Ishikawa (cell line): ENCODE results near the gene IQSEC3.

ENCODE experiments used
- CEBPB ChIP-seq: IDR thresholded peaks from 2 replicates; pipeline ENCODE4 v1.6.1; 2012
- CREB1 ChIP-seq: IDR thresholded peaks from 2 replicates; pipeline ENCODE4 v1.6.1; 2012; ENCODE audit warnings: low read depth
- EGR1 ChIP-seq: IDR thresholded peaks from 2 replicates; pipeline ENCODE4 v1.6.1; 2012
- EP300 ChIP-seq: IDR thresholded peaks from 2 replicates; pipeline ENCODE4 v1.6.1; 2012; ENCODE audit warnings: borderline replicate concordance
- FOXM1 ChIP-seq: IDR thresholded peaks from 2 replicates; pipeline ENCODE4 v1.6.1; 2012; ENCODE audit warnings: low read depth, borderline replicate concordance
- NFIC ChIP-seq: IDR thresholded peaks from 2 replicates; pipeline ENCODE4 v1.6.1; 2012
- RAD21 ChIP-seq: IDR thresholded peaks from 2 replicates; pipeline ENCODE4 v1.6.1; 2012; ENCODE audit warnings: low read depth
- TAF1 ChIP-seq: IDR thresholded peaks from 2 replicates; pipeline ENCODE4 v1.6.1; 2012; ENCODE audit warnings: low read depth, mild to moderate bottlenecking
- TCF12 ChIP-seq: IDR thresholded peaks from 2 replicates; pipeline ENCODE4 v1.6.1; 2012; ENCODE audit warnings: low read depth
- TEAD4 ChIP-seq: IDR thresholded peaks from 2 replicates; pipeline ENCODE4 v1.6.1; 2012
- YY1 ChIP-seq: IDR thresholded peaks from 2 replicates; pipeline ENCODE4 v1.6.1; 2012; ENCODE audit warnings: low read depth
- ZBTB7A ChIP-seq: IDR thresholded peaks from 2 replicates; pipeline ENCODE4 v1.6.1; 2012; ENCODE audit warnings: low read depth
- TF ChIP-seq, protein P1 (sequence below): IDR thresholded peaks from 2 replicates; pipeline ENCODE4 v1.6.1; 2012; ENCODE audit warnings: low read depth, mild to moderate bottlenecking
- TF ChIP-seq, protein P2 (sequence below): IDR thresholded peaks from 2 replicates; pipeline ENCODE4 v1.6.1; 2012
- TF ChIP-seq, protein P3 (sequence below): IDR thresholded peaks from 2 replicates; pipeline ENCODE4 v1.6.1; 2012

Gene IQSEC3

DNA sequence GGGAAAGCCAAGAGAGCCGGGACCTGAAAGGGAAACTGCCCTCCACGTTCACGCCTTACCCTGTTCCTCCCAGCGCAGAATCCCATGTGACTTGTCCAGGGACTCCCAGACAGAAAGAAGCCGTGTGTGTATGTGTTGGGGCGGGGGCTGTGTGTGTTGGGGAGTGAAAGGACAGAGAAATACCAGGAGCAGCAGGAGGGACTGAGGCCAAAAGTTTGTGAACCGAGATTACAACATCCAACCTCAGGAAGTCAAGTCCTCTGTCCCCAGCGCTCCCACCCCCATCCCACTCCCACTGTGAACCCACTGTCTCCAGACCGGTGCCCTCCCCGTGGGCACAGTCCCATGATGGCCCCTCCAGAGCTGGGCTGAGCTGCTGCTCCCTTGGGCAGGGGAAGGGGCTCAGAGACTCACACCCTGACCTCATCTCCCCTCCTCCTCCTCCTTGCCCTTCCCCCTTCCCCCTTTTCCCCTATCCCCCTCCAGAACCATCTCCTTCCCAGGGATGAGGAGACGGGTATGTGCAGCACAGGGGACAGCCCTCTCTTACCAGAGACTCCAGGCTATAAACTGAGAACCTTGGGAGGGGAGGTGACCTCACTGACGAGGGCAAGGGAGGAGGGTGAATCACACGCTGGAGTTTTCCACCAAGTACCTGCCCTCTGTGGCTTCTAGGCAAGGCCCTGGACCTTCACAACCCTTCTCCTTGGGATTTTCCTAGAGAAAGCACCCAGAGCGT is 147.6 kb downstream of the IQSEC3 start, which contains the start of gene SLC6A12:
TSS of gene SLC6A12 (minus strand) at position 155 of the 739 bp plus-strand sequence. CDS start 4,171 bp downstream, outside the sequence.
- TF ChIP-seq CEBPB (no peak; the same call in 1 of the 2 replicates), TCF12 (no peak), ZBTB7A (0 out of 2 replicates have a peak, but pooled peaks have one; percentile 35), TAF1 (no peak)

DNA sequence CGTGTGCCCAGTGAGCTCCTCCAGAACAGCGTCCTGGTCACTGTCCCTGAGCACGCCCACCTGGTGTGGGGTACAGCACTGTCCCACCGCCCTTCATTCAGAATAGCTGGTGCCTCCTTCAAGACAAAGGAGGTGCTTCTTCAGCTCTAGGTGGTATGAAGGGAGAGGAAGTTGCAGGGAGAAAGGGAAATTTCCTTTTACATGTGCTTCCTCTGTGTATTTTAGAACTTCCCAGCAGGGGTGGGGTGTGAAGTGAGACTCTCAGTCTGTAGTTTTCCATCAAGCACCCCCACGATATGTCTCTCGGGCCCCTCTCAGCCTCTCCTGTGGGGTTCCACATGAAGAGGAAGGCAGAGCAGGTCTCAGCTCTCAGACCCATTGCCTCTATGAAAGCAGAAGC is 148.5 kb downstream of the IQSEC3 start:
- TF ChIP-seq, protein P1, sequence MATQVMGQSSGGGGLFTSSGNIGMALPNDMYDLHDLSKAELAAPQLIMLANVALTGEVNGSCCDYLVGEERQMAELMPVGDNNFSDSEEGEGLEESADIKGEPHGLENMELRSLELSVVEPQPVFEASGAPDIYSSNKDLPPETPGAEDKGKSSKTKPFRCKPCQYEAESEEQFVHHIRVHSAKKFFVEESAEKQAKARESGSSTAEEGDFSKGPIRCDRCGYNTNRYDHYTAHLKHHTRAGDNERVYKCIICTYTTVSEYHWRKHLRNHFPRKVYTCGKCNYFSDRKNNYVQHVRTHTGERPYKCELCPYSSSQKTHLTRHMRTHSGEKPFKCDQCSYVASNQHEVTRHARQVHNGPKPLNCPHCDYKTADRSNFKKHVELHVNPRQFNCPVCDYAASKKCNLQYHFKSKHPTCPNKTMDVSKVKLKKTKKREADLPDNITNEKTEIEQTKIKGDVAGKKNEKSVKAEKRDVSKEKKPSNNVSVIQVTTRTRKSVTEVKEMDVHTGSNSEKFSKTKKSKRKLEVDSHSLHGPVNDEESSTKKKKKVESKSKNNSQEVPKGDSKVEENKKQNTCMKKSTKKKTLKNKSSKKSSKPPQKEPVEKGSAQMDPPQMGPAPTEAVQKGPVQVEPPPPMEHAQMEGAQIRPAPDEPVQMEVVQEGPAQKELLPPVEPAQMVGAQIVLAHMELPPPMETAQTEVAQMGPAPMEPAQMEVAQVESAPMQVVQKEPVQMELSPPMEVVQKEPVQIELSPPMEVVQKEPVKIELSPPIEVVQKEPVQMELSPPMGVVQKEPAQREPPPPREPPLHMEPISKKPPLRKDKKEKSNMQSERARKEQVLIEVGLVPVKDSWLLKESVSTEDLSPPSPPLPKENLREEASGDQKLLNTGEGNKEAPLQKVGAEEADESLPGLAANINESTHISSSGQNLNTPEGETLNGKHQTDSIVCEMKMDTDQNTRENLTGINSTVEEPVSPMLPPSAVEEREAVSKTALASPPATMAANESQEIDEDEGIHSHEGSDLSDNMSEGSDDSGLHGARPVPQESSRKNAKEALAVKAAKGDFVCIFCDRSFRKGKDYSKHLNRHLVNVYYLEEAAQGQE: no peak
- TF ChIP-seq FOXM1: no peak
- TF ChIP-seq, protein P2, sequence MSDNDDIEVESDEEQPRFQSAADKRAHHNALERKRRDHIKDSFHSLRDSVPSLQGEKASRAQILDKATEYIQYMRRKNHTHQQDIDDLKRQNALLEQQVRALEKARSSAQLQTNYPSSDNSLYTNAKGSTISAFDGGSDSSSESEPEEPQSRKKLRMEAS: no peak
- TF ChIP-seq TEAD4: no peak
- TF ChIP-seq, protein P3, sequence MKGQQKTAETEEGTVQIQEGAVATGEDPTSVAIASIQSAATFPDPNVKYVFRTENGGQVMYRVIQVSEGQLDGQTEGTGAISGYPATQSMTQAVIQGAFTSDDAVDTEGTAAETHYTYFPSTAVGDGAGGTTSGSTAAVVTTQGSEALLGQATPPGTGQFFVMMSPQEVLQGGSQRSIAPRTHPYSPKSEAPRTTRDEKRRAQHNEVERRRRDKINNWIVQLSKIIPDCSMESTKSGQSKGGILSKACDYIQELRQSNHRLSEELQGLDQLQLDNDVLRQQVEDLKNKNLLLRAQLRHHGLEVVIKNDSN: no peak
- no peak for TF ChIP-seq TAF1
- no peak for TF ChIP-seq NFIC
- no peak for TF ChIP-seq CREB1
- no peak for TF ChIP-seq RAD21
- TF ChIP-seq CEBPB: no peak
- no peak for TF ChIP-seq ZBTB7A
- no peak for TF ChIP-seq EP300
- TF ChIP-seq YY1: no peak

DNA sequence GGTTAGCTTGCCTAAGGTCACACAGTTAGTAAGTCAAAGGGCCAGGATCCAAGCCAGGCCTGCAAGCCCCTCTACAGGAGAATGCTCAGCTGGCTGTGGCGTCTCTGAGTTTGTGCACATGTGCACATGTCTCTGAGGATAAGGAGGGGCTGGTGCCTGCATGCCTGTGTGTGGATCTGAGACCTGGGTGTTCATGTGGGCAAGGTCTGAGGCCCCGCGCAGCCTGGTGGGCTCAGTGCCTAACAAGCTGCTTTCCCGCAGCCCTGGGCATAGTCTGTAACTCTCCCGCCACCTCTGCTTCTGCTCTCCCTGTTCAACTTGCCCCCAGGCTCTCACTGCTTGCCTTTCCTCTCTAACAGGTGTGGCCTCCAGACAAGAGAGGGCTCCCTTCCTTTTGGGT is 151.7 kb downstream of the IQSEC3 start:
- no peak for TF ChIP-seq RAD21
- no peak for TF ChIP-seq FOXM1
- TF ChIP-seq EP300: no peak
- no peak for TF ChIP-seq YY1
- TF ChIP-seq TEAD4: no peak
- TF ChIP-seq EGR1: no peak
- no peak for TF ChIP-seq CEBPB
- no peak for TF ChIP-seq TCF12
- no peak for TF ChIP-seq TAF1
- no peak for TF ChIP-seq NFIC
- TF ChIP-seq ZBTB7A: no peak
- TF ChIP-seq, protein P1: no peak
- TF ChIP-seq, protein P2: no peak
- TF ChIP-seq CREB1: no peak
- TF ChIP-seq, protein P3: no peak

DNA sequence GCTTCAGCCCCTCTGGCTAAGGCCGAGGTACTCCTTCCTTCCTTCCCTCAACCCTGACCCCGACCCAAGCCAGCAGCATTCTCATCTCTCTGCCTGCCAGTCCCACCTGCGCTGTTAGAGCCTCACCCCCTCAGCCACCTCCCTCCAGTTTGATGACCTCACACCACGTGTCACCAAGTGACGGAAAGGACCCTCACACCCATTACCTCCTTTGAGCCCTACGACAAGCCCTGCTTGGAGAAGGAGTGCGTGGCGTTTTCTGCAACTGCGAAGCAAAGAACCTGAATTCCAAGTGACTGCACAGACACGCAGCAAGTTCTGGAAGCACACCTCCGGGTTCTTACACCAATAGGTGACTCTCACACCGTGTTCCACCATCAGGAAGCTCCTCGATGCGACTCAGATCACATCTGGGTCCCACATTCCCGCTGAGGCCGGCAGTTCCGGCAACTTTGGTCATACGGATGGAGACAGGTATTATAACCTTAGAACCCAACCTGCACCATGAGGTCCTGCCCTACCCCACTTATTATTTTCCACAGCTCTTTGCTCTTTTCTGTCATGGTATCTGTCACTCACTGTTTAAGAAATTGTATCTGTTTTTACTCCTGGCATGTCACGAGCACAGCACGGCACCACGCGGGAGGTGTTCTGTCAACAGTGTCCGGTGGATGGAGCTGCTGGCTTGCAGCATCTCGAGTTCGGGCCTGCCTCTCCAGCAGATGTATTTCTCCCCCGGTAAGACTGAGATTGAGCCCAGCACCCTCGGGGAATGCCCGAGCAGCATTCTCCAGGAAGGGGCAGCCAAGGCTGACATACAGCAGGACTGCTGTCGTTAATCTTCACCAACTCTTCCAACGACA is 152.4 kb downstream of the IQSEC3 start:
- TF ChIP-seq YY1 (no peak), EP300 (no peak), RAD21 (no peak), EGR1 (no peak), CREB1 (no peak), CEBPB (no peak), TAF1 (no peak; the same call in 1 of the 2 replicates), TEAD4 (no peak), TCF12 (no peak), NFIC (no peak), ZBTB7A (no peak)
- TF ChIP-seq, protein P2: no peak
- TF ChIP-seq, protein P1: no peak
- TF ChIP-seq, protein P3: no peak
